DND-41 (cell line): ENCODE measurements around the gene RAB11FIP5.

Source experiments
- ATAC-seq: fragments of 200-7000 bp; cut with Tn5 transposase; 3 replicates; pipeline ENCODE4 v1.9.1; 2021; ENCODE audit warnings: low read depth; ENCODE audit not compliant: insufficient read depth
- DNase-seq: peaks from one replicate; pipeline ENCODE4 v3.0.0-alpha.2; 2020
- H2AFZ ChIP-seq: 2 replicates; pipeline ENCODE4 v1.6.0; 2012; ENCODE audit warnings: low read depth, low read length
- H3K27ac ChIP-seq: 2 replicates; pipeline ENCODE4 v1.5.1; 2012; ENCODE audit warnings: low read length, inconsistent platforms
- H3K27me3 ChIP-seq: fragments of 200-600 bp; sonication (generic); 2 replicates; pipeline ENCODE4 v1.6.0; 2012; ENCODE audit warnings: low read length, mild to moderate bottlenecking, inconsistent platforms; ENCODE audit not compliant: insufficient read depth, poor library complexity
- H3K36me3 ChIP-seq: 2 replicates; pipeline ENCODE4 v1.5.1; 2012; ENCODE audit warnings: low read length, inconsistent platforms; ENCODE audit not compliant: insufficient read depth
- H3K4me1 ChIP-seq: 2 replicates; pipeline ENCODE4 v1.5.1; 2012; ENCODE audit warnings: mild to moderate bottlenecking, low read length; ENCODE audit not compliant: insufficient read depth
- H3K4me2 ChIP-seq: 2 replicates; pipeline ENCODE4 v1.6.0; 2012; ENCODE audit warnings: mild to moderate bottlenecking, moderate library complexity, low read length, inconsistent platforms; ENCODE audit not compliant: insufficient read depth
- H3K4me3 ChIP-seq, 2 experiments: fragments of 200-600 bp in 1 of 2; shearing (Covaris generic) in 1 of 2; 2 replicates each; pipeline ENCODE4 v1.5.1; 2012 to 2016; ENCODE audit warnings: inconsistent platforms in 2 of 2, low read length in 2 of 2, mild to moderate bottlenecking in 2 of 2, low read depth in 1 of 2, moderate library complexity in 1 of 2
- H3K79me2 ChIP-seq: 2 replicates; pipeline ENCODE4 v1.6.0; 2012; ENCODE audit warnings: low read length, inconsistent platforms; ENCODE audit not compliant: insufficient read depth
- H3K9ac ChIP-seq: 2 replicates; pipeline ENCODE4 v1.6.0; 2012; ENCODE audit warnings: low read depth, mild to moderate bottlenecking, inconsistent platforms, low read length, moderate library complexity
- H3K9me3 ChIP-seq: 2 replicates; pipeline ENCODE4 v1.5.1; 2012; ENCODE audit warnings: low read length, moderate library complexity, mild to moderate bottlenecking, inconsistent platforms; ENCODE audit not compliant: insufficient read depth, severe bottlenecking
- H4K20me1 ChIP-seq: 2 replicates; pipeline ENCODE4 v1.6.0; 2012; ENCODE audit warnings: low read length; ENCODE audit not compliant: insufficient read depth
- EZH2 ChIP-seq: IDR thresholded peaks from 3 replicates; pipeline ENCODE4 v1.6.1; 2012; ENCODE audit warnings: borderline replicate concordance, low read depth, mild to moderate bottlenecking, moderate library complexity, low read length, inconsistent platforms; ENCODE audit not compliant: severe bottlenecking
- TF ChIP-seq, protein P1 (sequence below): IDR thresholded peaks from 2 replicates; pipeline ENCODE4 v1.5.1; 2012; ENCODE audit warnings: borderline replicate concordance, low read length, moderate library complexity, mild to moderate bottlenecking; ENCODE audit not compliant: poor library complexity, severe bottlenecking; ENCODE audit errors: extremely low read depth

Gene RAB11FIP5

DNA sequence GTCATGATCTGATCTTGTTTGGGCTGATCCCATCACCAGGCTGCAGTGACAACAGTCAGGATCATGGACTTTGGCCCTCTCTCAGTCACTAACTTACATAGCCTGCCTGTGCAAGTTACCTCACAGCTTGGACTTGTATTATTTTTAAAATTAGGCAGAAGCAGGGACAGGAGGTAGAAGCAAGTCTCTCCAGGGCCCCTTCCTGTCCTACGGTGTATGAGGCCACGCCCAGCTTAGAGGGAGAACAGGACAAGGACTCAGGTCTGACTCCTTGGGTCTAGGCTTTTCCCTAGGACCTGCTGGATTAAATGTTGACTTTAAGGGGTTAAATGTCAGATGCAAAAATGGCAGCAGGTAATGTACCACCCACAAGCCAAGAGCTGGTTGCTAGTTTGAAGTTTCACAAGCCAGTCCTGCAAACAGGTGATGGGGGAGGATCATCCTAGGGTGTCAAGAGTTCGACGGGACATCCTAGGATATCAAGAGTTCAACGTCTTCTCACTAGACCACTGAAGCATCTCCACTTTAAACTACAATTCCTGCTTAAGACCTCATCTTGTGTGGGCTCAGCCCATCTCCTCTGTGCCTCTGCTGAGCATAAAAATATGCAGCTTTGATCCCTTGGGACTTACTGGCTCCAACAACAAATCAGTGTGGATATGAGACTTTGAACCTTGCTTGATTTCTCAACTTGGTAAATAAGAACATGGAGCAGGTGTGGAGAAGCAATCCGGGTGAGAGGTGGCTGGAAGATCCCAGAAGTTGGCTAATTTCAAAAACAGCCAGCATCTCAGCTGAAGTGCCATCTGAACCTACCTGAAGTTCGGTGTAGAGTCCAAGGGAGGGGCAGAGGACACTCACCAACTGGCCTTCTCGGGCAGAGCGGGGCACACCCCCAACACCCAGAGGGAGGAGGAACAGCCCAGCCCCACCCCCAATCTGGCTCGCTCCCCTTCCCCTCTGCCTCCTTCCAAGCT, 80.7 kb downstream of the RAB11FIP5 start:
- Histone ChIP-seq H3K4me3 (no peak overlapping the region), H3K9me3 (no peaks in the 10 kb centered on the region), H3K4me2 (no peak overlapping the region), H3K36me3 (peaks cover 2% of the 10 kb centered on the region; the same call in 1 of the 2 replicates), H4K20me1 (peaks cover 3% of the 10 kb centered on the region), H3K9ac (no peak overlapping the region), H2AFZ (no peak overlapping the region), H3K79me2 (no peaks in the 10 kb centered on the region), H3K4me1 (no peaks in the 10 kb centered on the region), H3K27ac (no peak overlapping the region), H3K27me3 (no peaks in the 10 kb centered on the region)
- DNase-seq = no peak
- TF ChIP-seq EZH2 = no peak
- TF ChIP-seq, protein P1, sequence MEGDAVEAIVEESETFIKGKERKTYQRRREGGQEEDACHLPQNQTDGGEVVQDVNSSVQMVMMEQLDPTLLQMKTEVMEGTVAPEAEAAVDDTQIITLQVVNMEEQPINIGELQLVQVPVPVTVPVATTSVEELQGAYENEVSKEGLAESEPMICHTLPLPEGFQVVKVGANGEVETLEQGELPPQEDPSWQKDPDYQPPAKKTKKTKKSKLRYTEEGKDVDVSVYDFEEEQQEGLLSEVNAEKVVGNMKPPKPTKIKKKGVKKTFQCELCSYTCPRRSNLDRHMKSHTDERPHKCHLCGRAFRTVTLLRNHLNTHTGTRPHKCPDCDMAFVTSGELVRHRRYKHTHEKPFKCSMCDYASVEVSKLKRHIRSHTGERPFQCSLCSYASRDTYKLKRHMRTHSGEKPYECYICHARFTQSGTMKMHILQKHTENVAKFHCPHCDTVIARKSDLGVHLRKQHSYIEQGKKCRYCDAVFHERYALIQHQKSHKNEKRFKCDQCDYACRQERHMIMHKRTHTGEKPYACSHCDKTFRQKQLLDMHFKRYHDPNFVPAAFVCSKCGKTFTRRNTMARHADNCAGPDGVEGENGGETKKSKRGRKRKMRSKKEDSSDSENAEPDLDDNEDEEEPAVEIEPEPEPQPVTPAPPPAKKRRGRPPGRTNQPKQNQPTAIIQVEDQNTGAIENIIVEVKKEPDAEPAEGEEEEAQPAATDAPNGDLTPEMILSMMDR = no peak
- no peak for ATAC-seq

DNA sequence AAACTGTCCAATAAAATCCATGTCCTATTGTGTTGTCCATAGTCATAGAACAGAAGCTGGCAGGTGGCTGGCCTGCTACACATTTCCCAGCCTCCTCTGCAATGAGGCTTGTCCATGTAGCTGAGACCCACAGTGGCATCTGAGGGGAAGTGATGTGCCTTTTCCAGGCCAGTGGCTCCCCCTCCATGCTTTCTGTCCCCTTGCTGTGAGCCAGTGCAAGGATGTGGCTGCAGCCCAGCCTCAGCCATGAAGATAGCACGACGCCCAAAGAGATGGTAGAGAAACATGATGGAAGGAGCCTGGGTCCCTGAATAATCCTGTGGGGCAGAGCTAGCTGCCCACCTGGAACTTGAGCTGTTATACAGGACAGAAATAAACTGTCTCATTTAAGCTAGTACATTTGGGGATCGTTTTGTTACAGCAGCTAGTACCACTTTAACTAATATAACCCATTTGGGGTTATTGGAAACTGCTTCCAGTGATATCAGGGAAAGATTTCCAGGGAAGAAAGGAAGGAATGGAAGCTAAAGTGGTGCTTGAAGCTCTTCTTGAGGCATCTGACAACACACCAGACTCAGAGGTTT, 81.6 kb downstream of the RAB11FIP5 start:
- Histone ChIP-seq H3K9me3 (no peaks in the 10 kb centered on the region), H3K27me3 (no peaks in the 10 kb centered on the region), H3K27ac (no peak overlapping the region), H3K4me2 (no peak overlapping the region), H2AFZ (no peak overlapping the region), H3K79me2 (no peaks in the 10 kb centered on the region), H3K4me3 (no peak overlapping the region), H3K36me3 (peaks cover 2% of the 10 kb centered on the region; the same call in 1 of the 2 replicates), H4K20me1 (no peaks in the 10 kb centered on the region; the same call in 1 of the 2 replicates), H3K4me1 (no peaks in the 10 kb centered on the region), H3K9ac (no peak overlapping the region)
- DNase-seq (no peak), ATAC-seq (no peak)
- no peak for TF ChIP-seq EZH2
- TF ChIP-seq, protein P1 = no peak

DNA sequence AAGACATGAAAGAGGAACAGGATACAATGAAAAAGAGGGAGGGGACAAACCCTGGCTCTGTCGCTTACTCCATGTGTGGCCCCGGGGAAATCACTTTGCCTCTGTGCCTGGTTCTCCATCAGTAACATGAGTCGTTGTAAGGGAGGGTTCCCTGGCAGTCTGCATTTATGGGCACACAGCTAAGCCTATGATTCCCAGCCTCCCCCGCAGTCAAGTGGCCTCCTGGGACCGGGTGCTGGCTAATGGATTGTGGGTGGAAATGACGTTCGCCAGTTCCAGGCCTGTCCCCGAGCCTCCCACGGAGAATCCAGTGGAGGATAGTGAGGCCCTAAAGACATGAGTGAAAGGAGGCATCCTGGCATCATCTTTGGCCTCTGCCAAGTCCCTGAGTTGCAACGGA, 83.9 kb downstream of the RAB11FIP5 start:
- no peak overlapping the region for H3K9ac ChIP-seq
- H3K27ac ChIP-seq = no peak overlapping the region
- H3K4me3 ChIP-seq = no peak overlapping the region
- DNase-seq = no peak
- no peaks in the 10 kb centered on the region for H3K9me3 ChIP-seq
- H3K4me2 ChIP-seq = no peak overlapping the region
- H3K27me3 ChIP-seq = no peaks in the 10 kb centered on the region
- H3K4me1 ChIP-seq = no peaks in the 10 kb centered on the region
- no peaks in the 10 kb centered on the region; the same call in 1 of the 2 replicates for H4K20me1 ChIP-seq
- no peak for ATAC-seq
- H2AFZ ChIP-seq = no peak overlapping the region
- peaks cover 2% of the 10 kb centered on the region; the same call in 1 of the 2 replicates for H3K36me3 ChIP-seq
- H3K79me2 ChIP-seq = no peaks in the 10 kb centered on the region
- TF ChIP-seq, protein P1 = no peak
- no peak for TF ChIP-seq EZH2
